Activated CD8-positive, alpha-beta memory T cell treated with anti-CD3 and anti-CD28 coated beads, Interleukin-2, amount 50 U/mL, for 24 hours (primary cell): ENCODE measurements around the gene DTNBP1.

Source experiments
- DNase-seq: peaks from one replicate; pipeline ENCODE4 v3.0.0-alpha.2; 2020; ENCODE audit errors: extremely low read depth

Gene DTNBP1, protein sequence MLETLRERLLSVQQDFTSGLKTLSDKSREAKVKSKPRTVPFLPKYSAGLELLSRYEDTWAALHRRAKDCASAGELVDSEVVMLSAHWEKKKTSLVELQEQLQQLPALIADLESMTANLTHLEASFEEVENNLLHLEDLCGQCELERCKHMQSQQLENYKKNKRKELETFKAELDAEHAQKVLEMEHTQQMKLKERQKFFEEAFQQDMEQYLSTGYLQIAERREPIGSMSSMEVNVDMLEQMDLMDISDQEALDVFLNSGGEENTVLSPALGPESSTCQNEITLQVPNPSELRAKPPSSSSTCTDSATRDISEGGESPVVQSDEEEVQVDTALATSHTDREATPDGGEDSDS

DNA sequence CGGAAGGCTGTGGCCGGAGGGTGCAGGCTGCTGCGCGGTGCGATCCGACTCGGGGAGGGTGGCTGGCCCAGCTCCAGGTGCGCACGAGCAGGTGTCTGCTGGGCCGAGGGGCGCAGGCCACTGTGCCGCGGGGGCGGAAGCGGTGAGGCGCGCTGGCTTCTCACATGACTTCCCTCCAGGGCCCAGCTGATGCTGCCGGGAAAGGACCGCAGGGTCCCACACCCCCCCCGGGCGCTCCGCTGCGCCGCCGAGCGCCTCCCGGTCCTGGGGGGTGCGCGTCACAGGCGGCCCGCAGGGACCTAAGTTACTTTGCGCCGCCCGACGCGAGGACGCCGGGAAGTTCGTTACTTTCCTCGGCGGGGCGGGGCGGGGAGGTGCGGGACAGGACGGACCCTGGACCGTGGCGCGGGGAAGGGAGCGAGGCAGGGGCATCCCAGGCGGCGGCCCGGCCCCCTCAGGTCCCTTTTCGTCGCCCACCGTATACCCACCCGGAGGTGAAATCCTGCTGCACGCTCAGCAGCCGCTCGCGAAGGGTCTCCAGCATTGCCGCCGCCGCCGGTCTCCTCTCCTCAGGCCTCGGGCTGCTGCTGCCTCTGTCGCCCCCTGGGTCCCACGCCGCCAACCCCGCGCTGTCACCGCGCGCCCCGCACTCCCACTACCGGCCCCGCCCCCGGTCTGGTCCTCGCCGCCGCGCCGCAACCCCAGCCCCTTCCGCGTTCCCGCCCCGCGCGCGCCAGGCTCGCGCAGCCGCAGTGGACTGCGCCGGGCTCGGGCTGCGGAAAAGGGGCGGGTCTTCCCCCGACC is at the start of gene DTNBP1:
TSS of gene DTNBP1 (minus strand) at position 703 of the 804 bp plus-strand sequence. CDS start at position 544, 159 bp downstream.
- peak; percentile 38 for DNase-seq

GRCh38 chr6:15709651-15710269 is 46.9 kb upstream of the DTNBP1 start:
- DNase-seq: no peak

GRCh38 chr6:15708231-15708630 is 45.4 kb upstream of the DTNBP1 start:
- DNase-seq: no peak

DNA sequence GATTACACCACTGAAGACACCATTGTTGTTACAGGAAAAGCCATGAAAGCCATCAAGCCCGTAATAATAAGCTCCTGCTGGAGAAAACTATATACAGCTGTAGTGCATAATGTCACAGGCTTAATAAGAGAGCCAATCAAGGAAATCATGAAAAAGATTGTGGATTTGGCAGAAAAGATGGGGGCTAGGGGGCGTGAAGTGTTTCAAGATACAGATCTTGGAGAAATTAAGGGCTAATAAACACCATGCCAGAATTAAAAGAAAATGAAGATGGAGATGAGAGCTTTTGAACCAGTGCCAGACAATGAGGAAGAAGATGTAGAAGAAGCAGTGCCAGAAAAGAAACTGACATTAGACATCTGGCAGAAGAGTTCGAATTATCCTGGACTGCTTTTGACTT is 43.2 kb upstream of the DTNBP1 start:
- DNase-seq: no peak

DNA sequence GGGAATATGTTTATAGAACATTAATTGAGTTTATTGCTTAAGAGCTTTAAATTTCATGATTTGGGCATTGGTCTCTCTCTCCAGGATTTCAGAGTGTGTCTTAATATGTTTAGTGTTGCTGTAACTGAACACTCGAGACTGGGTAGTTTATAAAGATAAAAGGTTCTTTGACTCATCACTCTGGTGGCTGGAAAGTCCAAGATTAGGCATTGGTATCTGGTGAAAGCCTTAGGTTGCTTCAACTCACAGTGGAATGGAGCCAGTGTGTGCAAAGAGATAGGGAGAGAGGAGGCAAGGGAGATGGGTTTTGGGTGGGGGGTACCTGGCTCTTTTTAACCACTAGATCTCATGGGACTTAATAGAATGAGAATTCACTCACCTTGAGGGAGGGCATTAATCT is 35.6 kb upstream of the DTNBP1 start:
- no peak for DNase-seq

GRCh38 chr6:15697895-15698294 is 35.1 kb upstream of the DTNBP1 start:
- no peak for DNase-seq

- DNase-seq: peak; percentile 52
Observed at GRCh38 chr6:15691250-15691869, 28.5 kb upstream of the DTNBP1 start.

DNA sequence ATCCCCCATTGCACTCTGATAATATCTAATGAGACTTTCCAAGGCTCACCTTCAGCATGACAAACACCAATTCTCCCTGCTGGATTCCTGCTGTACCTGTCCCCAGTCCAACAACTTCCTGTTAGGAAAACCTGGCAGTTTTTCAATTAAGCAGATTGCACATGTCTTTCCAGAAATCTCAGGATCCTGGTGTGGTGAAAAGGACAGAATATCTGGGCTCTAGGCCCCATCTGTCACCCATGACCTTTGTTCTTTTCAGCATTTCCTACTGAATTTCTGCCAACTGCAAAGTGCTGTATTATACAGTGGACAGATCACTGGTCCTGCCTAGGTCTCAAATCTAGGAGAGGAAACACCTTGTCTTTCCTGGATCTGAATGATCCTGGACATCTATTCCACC is 27.7 kb upstream of the DTNBP1 start:
- DNase-seq: no peak

- DNase-seq: no peak
Observed at GRCh38 chr6:15689586-15690482, 27.0 kb upstream of the DTNBP1 start.

DNA sequence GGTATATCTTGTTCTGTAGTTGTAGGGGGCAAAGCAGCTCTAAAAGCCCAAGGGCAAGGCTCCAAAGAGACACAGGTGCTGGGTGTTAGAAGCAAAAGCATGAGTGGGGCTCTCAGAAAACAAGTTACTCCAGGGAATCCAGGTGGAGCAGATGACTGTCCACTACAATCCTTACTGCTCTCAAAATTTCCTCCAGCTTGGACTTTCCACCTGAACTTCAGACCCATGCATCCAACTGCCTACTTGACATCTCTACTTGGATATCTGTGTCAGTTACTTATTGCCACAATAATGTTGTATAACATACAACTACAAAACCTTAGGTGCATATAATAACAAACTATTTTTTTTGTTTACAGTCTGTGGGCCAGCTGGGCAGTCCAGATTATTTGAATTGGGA is 22.8 kb upstream of the DTNBP1 start:
- DNase-seq: no peak

- no peak for DNase-seq
Observed at GRCh38 chr6:15682965-15683822, 20.4 kb upstream of the DTNBP1 start.

DNA sequence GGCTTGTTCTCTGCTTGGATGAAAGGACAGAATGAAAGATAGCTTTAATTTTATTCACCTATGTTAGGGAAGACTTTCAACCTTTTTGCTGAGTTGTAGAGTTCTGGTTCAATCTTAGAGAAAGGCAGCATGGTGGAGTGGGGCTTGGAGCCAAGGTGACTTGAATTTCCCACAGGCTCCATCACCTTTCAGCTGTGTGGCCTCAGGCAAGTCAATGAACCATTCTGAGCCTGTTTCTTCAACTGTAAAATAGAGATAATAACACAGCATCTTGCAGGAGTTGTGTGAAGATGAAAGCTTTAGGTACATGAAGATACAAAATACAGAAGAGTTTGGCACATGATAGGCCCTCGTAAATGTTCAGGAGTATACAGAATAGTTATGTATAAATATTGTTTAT is 19.1 kb upstream of the DTNBP1 start:
- no peak for DNase-seq

- no peak for DNase-seq
Observed at GRCh38 chr6:15678514-15678913, 15.7 kb upstream of the DTNBP1 start.

DNA sequence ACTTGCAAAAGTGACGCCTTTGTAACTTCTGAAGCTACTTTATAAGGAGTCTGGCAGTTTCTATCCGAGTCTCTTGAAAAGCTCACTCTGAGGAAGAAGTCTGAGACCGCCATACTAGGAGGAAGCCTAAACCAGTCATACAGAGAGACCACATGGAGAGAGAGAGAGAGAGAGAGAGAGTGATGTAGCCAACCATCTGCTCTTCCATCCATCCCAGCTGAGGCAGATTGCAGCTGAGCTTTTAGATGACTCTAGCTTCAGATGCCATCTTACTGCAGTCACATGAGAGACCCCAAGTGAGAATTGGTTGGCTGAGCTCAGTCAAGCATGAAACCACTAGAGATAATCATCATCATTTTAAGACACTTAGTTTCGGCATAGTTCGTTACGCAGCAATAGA is 15.0 kb upstream of the DTNBP1 start:
- DNase-seq: no peak

GRCh38 chr6:15675536-15676220 is 12.8 kb upstream of the DTNBP1 start:
- no peak for DNase-seq

- no peak for DNase-seq
Observed at GRCh38 chr6:15674690-15675386, 12.0 kb upstream of the DTNBP1 start.

DNA sequence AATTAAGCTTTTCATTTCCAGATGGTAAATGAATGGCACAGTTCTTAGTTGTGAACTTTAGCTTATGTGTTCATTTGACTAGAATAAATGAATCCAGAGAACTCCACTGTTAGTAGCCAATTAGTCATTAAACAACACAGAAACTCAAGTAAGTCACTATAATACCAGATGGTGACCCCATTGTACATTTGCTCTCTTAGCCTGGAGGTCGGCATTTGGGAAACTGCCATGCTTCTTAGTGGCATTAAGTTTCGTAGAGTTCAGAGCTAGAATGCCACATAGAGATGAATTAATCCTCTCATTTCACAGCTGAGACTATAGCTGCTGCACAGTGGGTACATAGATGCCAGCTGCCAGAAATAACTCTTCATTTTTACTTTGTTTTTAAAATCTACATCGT is 10.8 kb upstream of the DTNBP1 start:
- DNase-seq: no peak

DNA sequence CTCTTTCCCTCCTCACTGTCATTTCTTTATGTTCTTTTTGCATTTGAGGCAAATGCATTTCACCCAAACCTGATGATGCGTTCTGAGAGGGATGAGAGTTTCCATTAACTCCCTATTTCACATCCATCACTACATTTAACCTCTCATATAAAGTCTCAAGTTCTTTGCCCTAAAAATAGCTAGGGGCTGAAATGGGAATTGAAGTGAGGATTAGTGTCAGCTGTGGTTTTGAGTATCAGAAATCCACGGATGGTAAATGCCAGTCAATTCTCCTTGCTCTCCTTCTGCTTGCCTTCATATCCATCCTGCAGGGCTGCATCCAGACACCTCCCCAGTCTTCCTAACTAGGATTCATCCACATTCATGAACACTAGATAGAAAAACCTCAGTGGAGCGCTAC is 10.0 kb upstream of the DTNBP1 start:
- DNase-seq: no peak

DNA sequence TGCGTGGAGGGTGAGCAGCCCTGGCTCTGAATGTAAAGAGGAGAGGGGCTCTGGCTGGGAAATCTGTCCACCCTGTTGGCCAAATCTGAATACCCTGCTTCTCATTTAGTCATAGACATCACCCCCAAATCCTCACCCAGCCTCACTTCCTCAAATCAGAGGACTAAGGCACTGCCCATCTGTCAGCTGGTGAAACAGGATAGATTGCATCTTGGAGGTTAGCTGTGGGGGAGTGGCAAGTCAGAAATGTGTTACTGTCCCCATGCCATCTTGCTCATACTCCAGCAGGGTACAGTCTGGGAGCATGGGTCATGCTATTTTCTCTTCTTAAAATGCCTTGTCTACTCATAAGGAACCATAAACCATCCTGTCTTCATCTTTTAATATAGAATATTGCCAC is 9.5 kb upstream of the DTNBP1 start:
- no peak for DNase-seq
